Esophagus muscularis mucosa (tissue), 4 donors: ENCODE data around the gene SULT6B1. TPM values are rescaled to one million over a fixed set of nuclear protein-coding genes. Genes with fewer than 3 reads are reported as not detected.

Source experiments
- DNase-seq: peaks from one replicate; pipeline ENCODE4 v3.0.0-alpha.2; 2017; ENCODE audit errors: extremely low spot score
- H3K27ac ChIP-seq, 4 donors: fragments of 200-600 bp; sonication (generic); replicated peaks in 1 of 4; 1 replicate in 3 of 4; 2 replicates in 1 of 4; pipeline ENCODE4 v1.5.1; 2016 to 2019; ENCODE audit warnings: mild to moderate bottlenecking in 1 of 4
- H3K27me3 ChIP-seq, 4 donors: fragments of 200-600 bp; sonication (generic); one replicate each; pipeline versions ENCODE4 v1.5.1 to v1.6.0; 2016 to 2019
- H3K36me3 ChIP-seq, 4 donors: fragments of 200-600 bp; sonication (generic); one replicate each; pipeline ENCODE4 v1.5.1; 2016 to 2019
- H3K4me1 ChIP-seq, 4 donors: fragments of 200-600 bp; sonication (generic); one replicate each; pipeline ENCODE4 v1.5.1; 2016 to 2019
- H3K4me3 ChIP-seq, 4 donors: fragments of 200-600 bp; sonication (generic); 1 replicate in 2 of 4; 2 replicates in 2 of 4; pipeline ENCODE4 v1.5.1; 2016 to 2019; ENCODE audit warnings: mild to moderate bottlenecking in 4 of 4, moderate library complexity in 1 of 4
- H3K9me3 ChIP-seq, 4 donors: fragments of 200-600 bp; sonication (generic); 1 replicate in 3 of 4; 2 replicates in 1 of 4; pipeline ENCODE4 v1.5.1; 2016 to 2019
- EP300 ChIP-seq: sonication (generic); formaldehyde crosslinking; IDR thresholded peaks from one replicate; pipeline ENCODE4 v1.6.1; 2017; ENCODE audit warnings: antibody characterized with exemption
- POLR2A ChIP-seq: fragments of 450-650 bp; IDR thresholded peaks from one replicate; pipeline ENCODE4 v1.6.1; 2017; ENCODE audit warnings: antibody characterized with exemption, moderate library complexity, mild to moderate bottlenecking, low read depth
- POLR2AphosphoS5 ChIP-seq, 2 donors: sonication (generic); formaldehyde crosslinking; IDR thresholded peaks; one replicate each; pipeline ENCODE4 v1.6.1; 2017; ENCODE audit warnings: antibody characterized with exemption in 2 of 2
- WGBS: methylation state at CpG from one replicate; pipeline ENCODE4 v1.1.5; 2018; 5-methylcytosine and 5-hydroxymethylcytosine counted together
- intact Hi-C: fragments of 100-400 bp; cut with DNase I; formaldehyde crosslinking; loops from one replicate; pipeline ENCODE4 v1.15.1; 2023
- total RNA-seq, 4 donors: library from RNA; depleted of rRNA; stranded (reverse); fragments of >200 nt; gene quantifications; one replicate each; pipeline versions ENCODE4 v1.1.0 to v1.2.1, GENCODE V29; 2016
- TF ChIP-seq, protein P1 (sequence below), 3 experiments: fragments of 200-600 bp in 2 of 3; fragments of 450-650 bp in 1 of 3; sonication (generic) in 2 of 3; IDR thresholded peaks; one replicate each; pipeline ENCODE4 v1.5.1; 2017 to 2019; ENCODE audit warnings: antibody characterized with exemption in 3 of 3, mild to moderate bottlenecking in 2 of 3, moderate library complexity in 1 of 3

The SULT6B1 gene
- total RNA-seq, 4 donors from 2014 or later, result not detected

DNA sequence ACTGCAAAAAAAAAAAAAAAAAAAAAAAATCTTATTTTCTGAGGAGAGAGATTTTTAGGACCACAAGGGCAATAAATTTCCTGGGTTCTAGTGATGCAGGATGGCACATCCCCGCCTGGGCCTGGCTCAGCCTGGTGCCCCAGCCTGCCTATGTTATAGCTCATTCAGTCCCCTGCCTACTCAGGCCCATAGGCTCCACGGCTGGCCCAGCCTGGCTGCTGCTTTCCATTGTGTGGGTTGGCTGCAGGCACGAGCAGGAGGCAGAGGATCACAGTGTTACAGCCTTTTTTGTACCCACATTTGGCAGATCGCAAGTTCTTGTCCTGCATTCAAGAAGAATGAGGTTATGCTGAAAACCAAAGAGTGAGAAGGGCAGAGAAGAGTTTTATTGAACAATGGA is 2.8 kb upstream of the SULT6B1 start:
- Histone ChIP-seq H3K9me3 (no peaks in the 10 kb centered on the region), H3K27me3 (peaks cover 0 to 6% (median 0%) of the 10 kb centered on the region in 4 donors), H3K27ac (no peak overlapping the region), H3K36me3 (no peaks in the 10 kb centered on the region), H3K4me1 (peaks cover 0 to 4% (median 2%) of the 10 kb centered on the region in 4 donors), H3K4me3 (no peak overlapping the region)
- WGBS, result 76% methylated on average over 4 of the region's 4 CpGs
- intact Hi-C loops, result no loop called here
- no peak for TF ChIP-seq EP300
- DNase-seq, result no peak

GRCh38 chr2:37190290-37190689 is 1.8 kb upstream of the SULT6B1 start:
- Histone ChIP-seq H3K36me3 (no peaks in the 10 kb centered on the region), H3K27ac (no peak overlapping the region), H3K4me1 (no peaks in the 10 kb centered on the region), H3K9me3 (no peaks in the 10 kb centered on the region), H3K27me3 (peaks cover 0 to 6% (median 0%) of the 10 kb centered on the region in 4 donors), H3K4me3 (no peak overlapping the region)
- intact Hi-C loops, result no loop called here
- TF ChIP-seq POLR2AphosphoS5 (IDR thresholded peaks at IDR 0.05), result no peak
- 82% methylated on average over 4 of the region's 4 CpGs for WGBS
- DNase-seq, result no peak

DNA sequence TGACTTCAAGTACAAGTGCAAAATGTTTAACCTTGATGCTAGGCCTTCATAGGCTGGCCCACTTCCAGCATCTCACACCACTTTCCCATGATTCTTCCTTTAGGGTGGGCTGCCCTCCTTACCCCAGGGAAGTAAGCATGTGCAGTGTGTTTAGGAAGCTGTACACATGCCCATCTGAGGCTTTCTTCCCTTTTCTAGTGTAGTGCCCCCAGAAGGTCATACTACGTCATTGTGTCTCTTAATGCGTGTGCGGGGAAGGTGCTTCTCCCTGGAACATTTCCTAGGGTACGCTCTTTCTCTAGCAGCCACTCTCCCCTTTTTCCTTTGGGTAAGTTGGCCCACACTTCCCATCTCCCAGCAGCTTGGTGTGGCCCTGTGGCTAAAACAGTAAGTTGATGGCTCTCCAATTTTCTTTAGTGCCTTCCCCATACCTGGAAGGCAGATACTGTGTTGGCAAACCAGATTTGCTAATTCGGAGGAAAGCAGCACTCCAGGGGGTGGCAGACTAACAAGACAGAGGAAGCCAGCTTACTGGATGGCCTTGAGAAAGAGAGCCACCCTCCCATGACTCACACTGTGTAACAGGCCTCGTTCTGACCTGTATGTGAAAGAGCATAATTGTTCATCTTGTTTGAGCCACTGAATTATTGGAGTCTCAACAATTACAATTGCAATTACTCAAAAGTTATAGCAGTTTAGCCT is 1.1 kb upstream of the SULT6B1 start:
- no peaks in the 10 kb centered on the region for H3K4me1 ChIP-seq
- no peaks in the 10 kb centered on the region for H3K9me3 ChIP-seq
- no peaks in the 10 kb centered on the region for H3K36me3 ChIP-seq
- intact Hi-C loops, result no loop called here
- peak overlapping the region in 1 of 4 donors; percentile 2 for H3K27ac ChIP-seq
- no peak overlapping the region for H3K4me3 ChIP-seq
- H3K27me3 ChIP-seq, result peaks cover 0 to 6% (median 0%) of the 10 kb centered on the region in 4 donors
- TF ChIP-seq EP300, result no peak
- TF ChIP-seq, protein P1, sequence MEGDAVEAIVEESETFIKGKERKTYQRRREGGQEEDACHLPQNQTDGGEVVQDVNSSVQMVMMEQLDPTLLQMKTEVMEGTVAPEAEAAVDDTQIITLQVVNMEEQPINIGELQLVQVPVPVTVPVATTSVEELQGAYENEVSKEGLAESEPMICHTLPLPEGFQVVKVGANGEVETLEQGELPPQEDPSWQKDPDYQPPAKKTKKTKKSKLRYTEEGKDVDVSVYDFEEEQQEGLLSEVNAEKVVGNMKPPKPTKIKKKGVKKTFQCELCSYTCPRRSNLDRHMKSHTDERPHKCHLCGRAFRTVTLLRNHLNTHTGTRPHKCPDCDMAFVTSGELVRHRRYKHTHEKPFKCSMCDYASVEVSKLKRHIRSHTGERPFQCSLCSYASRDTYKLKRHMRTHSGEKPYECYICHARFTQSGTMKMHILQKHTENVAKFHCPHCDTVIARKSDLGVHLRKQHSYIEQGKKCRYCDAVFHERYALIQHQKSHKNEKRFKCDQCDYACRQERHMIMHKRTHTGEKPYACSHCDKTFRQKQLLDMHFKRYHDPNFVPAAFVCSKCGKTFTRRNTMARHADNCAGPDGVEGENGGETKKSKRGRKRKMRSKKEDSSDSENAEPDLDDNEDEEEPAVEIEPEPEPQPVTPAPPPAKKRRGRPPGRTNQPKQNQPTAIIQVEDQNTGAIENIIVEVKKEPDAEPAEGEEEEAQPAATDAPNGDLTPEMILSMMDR (IDR thresholded peaks at IDR 0.05), result no peak
- no peak for TF ChIP-seq POLR2A
- no peak for TF ChIP-seq POLR2AphosphoS5 (IDR thresholded peaks at IDR 0.05)
- WGBS, result 76% methylated on average over 6 of the region's 6 CpGs
- DNase-seq, result no peak

DNA sequence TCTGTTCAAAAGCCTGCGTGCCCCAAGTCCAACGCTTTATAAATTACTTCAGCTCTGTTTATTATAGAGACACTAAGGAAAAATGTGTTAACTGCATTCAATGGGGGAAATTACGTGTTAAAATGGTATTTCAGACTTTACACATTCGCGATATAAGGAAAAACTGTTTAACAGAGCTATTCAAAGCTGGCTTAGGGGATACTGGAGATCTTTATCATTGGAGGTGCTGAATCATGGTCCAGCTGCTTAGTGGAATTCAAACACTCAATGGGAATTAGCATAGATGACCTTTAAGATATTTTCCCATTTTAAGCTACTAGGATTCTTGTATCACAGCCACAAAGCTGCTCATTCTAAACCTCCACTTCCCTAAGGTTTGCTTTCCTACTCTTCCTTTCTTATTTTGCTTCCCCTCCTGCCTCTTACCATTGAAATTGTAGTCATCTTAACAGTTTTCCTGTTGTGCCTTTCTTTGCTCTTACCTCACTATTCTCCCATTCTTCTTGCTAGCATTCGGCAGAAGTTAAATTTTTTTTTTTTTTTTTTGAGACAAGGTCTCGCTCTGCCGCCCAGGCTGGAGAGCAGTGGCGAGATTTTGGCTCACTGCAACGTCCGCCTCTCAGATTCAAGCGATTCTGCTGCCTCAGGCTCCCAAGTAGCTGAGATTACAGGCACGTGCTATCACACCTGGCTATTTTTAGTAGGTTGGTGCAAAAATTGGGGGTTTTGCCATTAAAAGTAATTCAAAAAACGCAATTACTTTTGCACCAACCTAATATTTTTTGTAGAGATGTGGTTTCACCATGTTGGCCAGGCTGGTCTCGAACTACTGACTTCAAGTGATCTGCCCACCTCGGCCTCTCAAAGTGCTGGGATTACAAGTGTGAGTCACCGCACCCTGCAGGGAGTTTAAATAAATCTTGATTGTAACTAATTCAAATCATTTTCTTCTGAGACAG is 6.5 kb downstream of the SULT6B1 start:
- Histone ChIP-seq H3K9me3 (no peaks in the 10 kb centered on the region), H3K27ac (no peak overlapping the region), H3K4me3 (no peak overlapping the region), H3K4me1 (no peaks in the 10 kb centered on the region), H3K27me3 (peaks cover 0 to 6% (median 0%) of the 10 kb centered on the region in 4 donors), H3K36me3 (no peaks in the 10 kb centered on the region)
- WGBS, result 71% methylated on average over 17 of the region's 17 CpGs
- TF ChIP-seq POLR2AphosphoS5 (IDR thresholded peaks at IDR 0.05) (no peak), EP300 (no peak), POLR2A (no peak)
- TF ChIP-seq, protein P1 (IDR thresholded peaks at IDR 0.05), result no peak
- no peak for DNase-seq
- intact Hi-C loops, result no loop called here

- intact Hi-C loops, result no loop called here
- WGBS, result 92% methylated on average over 5 of the region's 5 CpGs
- no peak overlapping the region for H3K4me3 ChIP-seq
- H3K4me1 ChIP-seq, result no peaks in the 10 kb centered on the region
- TF ChIP-seq, protein P1 (IDR thresholded peaks at IDR 0.05), result no peak
- no peaks in the 10 kb centered on the region for H3K9me3 ChIP-seq
- no peaks in the 10 kb centered on the region for H3K27me3 ChIP-seq
- DNase-seq, result no peak
- H3K27ac ChIP-seq, result no peak overlapping the region
- no peaks in the 10 kb centered on the region for H3K36me3 ChIP-seq
These were observed 7.8 kb downstream of the SULT6B1 start for GRCh38 chr2:37180640-37181039.
